Activated CD4-positive, alpha-beta T cell treated with anti-CD3 and anti-CD28 coated beads, Interleukin-10, Interleukin-2, amounts not matched to agents 100 ng/mL and 50 ng/mL, durations not matched to agents 16 hours and 8 hours (primary cell): ENCODE measurements around the gene PCDHGA1.
A peak's percentile ranks its signal among the peaks of the same experiment; 100 is the strongest.
"Not testable (repeated sequence)": the region's sequence is repeated elsewhere in the genome, so short reads cannot be mapped to it uniquely, and the experiment has no call there.

Experiments used
- DNase-seq: peaks from one replicate; pipeline ENCODE4 v3.0.0-alpha.2; 2020

PCDHGA1 gene

DNA sequence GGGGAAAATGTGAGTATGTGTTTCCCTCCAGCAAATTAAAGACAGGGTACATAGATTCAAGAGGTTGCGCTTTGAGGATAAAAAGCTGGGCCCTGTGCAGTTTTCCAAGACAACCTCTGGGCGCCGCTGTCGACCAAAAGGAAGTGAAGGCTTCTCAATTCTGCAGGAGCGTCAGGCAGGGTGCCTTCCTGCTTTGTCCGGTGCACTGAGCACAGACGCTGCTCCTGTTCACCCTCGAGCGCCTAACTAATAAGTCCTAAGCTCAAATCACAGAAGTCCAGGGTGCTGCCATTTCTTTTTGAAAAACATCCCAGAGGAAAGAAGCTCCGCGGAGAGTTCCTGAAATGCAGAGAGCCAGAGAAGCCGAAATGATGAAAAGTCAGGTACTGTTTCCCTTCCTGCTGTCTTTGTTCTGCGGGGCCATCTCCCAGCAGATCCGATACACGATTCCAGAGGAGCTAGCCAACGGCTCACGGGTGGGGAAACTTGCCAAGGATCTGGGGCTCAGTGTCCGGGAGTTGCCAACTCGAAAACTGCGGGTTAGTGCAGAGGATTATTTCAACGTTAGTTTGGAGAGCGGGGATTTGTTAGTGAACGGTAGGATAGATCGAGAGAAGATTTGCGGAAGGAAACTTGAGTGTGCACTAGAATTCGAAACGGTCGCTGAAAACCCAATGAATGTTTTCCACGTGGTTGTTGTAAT, 19.8 kb downstream of the PCDHGA1 start, which contains the start of gene PCDHGB1:
PCDHGB1 (plus strand) TSS at position 183 of the 703 bp plus-strand sequence; CDS start at position 345, 162 bp downstream.
- DNase-seq: peak; percentile 23

DNA sequence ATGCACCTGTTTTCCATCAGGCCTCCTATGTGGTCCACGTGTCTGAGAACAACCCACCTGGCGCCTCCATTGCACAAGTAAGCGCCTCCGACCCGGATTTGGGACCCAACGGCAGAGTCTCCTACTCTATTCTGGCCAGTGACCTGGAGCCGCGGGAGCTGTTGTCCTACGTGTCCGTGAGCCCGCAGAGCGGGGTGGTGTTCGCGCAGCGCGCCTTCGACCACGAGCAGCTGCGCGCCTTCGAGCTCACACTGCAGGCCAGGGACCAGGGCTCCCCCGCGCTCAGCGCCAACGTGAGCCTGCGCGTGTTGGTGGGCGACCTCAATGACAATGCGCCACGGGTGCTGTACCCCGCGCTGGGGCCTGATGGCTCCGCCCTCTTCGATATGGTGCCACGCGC, 21.3 kb downstream of the PCDHGA1 start:
- DNase-seq: no peak

DNA sequence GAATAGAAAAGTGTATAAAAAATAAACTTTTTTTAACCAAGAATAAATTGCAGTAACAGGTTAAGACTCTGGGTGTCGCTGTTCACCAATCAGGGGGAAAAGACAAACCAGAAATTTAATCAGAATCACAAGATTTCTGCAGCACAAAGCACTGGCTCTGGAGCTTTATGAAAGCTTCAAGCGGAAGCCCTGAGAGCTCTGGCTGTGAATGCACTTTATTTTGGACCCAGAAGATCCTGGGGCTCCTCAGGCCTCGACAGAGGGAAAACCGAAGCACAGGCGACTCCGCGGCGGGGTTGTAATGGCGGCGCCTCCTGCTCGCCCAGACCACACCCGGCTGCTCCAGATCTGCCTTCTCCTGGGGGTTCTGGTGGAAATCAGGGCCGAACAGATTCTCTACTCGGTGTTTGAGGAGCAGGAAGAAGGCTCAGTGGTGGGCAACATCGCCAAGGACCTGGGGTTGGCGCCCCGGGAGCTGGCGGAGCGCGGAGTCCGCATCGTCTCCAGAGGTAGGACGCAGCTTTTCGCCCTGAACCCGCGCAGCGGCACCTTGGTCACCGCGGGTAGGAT, 24.7 kb downstream of the PCDHGA1 start, which contains the start of gene PCDHGA4:
PCDHGA4 (plus strand) TSS at position 122 of the 570 bp plus-strand sequence; CDS start at position 209, 87 bp downstream.
- no peak for DNase-seq

DNA sequence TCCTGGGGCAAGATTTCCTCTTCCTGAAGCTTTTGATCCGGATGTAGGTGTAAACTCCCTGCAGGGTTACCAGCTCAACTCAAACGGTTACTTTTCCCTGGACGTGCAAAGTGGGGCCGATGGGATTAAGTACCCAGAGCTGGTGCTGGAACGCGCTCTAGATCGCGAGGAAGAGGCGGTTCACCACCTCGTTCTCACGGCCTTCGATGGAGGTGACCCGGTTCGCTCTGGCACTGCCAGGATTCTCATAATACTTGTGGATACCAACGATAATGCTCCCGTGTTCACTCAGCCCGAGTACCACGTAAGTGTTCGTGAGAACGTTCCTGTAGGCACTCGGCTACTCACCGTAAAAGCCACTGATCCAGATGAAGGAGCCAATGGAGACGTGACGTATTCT, 25.3 kb downstream of the PCDHGA1 start:
- DNase-seq: no peak

DNA sequence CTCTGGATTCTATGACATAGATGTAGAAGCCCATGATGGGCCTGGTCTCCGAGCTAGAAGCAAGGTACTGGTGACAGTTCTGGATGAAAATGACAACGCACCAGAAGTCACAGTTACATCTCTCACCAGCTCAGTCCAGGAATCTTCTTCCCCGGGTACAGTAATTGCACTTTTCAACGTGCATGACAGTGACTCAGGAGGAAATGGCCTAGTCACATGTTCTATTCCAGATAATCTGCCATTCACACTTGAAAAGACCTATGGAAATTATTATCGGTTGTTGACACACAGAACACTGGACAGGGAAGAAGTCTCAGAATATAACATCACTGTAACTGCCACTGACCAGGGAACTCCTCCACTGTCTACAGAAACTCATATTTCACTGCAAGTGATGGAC, 25.8 kb downstream of the PCDHGA1 start:
- no peak for DNase-seq

DNA sequence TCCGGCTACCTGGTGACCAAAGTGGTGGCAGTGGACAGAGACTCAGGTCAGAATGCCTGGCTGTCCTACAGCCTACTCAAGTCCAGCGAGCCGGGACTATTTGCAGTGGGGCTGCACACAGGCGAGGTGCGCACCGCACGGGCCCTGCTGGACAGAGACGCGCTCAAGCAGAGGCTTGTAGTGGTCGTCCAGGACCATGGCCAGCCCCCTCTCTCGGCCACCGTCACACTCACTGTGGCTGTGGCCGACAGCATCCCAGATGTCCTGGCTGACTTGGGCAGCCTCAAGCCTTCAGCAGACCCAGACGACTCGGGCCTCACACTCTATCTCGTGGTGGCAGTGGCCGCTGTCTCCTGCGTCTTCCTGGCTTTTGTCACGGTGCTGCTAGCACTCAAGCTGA, 26.6 kb downstream of the PCDHGA1 start:
- no peak for DNase-seq

DNA sequence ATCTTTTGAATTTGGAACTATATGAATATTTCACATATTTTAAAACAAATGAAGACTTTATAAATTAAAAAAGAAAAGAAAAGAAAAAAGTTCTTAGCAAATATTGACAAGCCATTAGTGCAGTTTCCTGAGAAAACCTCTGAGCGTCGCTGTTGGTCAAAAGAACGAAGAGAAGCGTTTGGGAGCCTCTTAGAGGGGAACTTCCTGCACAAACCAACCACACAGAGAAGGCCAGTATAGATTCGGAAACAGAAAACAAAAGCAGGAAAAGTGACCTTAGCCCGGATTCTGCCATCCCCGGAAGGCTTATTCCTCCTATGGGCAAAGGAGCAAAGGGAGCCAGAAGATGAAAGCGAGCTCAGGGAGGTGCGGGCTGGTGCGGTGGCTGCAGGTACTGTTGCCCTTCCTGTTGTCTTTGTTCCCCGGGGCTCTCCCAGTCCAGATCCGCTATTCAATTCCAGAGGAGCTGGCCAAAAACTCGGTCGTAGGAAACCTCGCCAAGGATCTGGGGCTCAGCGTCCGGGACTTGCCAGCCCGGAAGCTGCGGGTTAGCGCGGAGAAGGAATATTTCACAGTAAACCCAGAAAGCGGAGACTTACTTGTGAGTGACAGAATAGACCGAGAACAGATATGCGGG, 29.6 kb downstream of the PCDHGA1 start, which contains the start of gene PCDHGB2:
PCDHGB2 (plus strand) TSS at position 205 of the 637 bp plus-strand sequence; CDS start at position 347, 142 bp downstream.
- DNase-seq: peak; percentile 4

DNA sequence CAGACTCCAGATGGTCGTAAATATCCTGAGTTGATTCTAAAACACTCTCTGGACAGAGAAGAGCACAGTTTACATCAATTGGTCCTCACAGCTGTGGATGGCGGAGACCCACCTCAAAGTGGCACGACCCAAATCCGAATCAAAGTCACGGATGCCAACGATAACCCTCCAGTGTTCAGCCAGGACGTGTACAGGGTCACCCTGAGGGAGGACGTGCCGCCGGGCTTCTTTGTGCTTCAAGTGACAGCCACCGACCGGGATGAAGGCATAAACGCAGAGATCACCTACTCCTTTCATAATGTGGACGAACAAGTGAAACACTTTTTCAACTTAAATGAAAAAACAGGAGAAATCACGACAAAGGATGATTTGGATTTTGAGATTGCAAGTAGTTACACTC, 30.4 kb downstream of the PCDHGA1 start:
- no peak for DNase-seq

DNA sequence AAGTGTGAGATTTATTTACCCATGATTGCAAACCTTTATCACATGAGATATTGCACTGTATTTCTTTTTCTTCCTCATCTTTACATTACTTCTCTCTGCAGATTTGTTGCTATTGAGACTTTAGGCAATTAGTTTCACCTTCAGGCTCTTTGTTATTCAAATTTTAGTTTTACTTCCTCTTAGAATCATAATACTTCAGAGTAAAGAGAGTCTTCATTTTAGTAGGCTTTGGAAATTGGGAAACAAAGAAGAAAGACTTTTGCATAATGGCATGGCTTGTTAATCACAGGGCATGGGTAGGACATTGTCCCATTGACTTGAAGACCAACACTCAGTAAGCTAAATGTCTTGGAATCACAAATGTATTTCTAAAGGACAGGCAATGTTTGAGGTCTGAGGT, 32.4 kb downstream of the PCDHGA1 start:
- no peak for DNase-seq

DNA sequence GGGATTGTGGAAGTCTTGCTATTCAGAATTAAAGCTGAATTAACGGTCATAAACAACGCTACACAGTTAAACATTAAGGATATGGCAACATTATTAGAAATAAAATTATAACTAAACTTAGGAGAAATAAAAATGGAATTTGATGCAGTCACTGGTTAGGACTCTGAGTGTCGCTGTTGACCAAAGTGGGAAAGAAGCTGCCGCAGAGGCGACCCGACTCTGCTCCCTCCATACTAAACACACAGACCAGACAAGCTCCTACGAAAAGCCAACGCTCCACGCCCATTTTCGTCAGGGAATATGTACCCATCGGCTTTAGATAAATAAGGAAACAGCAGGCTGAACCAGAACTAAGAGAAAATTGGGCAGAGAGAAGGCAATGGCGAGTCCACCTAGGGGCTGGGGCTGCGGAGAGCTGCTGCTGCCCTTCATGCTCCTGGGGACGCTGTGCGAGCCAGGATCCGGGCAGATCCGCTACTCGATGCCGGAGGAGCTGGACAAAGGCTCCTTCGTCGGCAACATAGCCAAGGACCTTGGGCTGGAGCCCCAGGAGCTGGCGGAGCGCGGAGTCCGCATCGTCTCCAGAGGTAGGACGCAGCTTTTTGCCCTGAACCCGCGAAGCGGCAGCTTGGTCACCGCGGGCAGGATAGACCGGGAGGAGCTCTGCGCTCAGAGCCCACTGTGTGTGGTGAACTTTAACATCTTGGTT, 33.8 kb downstream of the PCDHGA1 start, which contains the start of gene PCDHGA5:
PCDHGA5 (plus strand) TSS at position 211 of the 709 bp plus-strand sequence; CDS start at position 380, 169 bp downstream.
- no peak for DNase-seq

DNA sequence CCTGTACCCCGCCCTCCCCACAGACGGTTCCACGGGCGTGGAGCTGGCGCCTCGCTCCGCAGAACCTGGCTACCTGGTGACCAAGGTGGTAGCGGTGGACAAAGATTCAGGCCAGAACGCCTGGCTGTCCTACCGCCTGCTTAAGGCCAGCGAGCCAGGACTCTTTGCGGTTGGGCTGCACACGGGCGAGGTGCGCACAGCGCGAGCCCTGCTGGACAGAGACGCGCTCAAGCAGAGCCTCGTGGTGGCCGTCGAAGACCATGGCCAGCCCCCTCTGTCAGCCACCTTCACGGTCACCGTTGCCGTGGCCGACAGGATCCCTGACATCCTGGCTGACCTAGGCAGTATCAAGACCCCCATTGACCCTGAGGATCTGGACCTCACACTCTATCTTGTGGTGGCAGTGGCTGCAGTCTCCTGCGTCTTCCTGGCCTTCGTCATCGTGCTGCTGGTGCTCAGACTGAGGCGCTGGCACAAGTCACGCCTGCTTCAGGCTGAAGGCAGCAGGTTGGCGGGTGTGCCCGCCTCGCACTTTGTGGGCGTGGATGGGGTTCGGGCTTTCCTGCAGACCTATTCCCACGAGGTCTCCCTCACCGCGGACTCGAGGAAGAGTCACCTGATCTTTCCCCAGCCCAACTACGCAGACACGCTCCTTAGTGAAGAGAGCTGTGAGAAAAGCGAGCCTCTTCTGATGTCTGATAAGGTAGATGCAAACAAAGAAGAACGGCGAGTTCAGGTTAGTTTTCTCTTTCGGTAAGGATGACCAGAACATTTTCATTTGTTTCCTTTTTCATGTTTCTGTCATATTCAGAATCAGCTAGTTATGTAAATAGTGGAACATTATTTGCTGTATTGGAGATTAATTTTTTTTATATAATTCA, 35.9 kb downstream of the PCDHGA1 start:
- no peak for DNase-seq

DNA sequence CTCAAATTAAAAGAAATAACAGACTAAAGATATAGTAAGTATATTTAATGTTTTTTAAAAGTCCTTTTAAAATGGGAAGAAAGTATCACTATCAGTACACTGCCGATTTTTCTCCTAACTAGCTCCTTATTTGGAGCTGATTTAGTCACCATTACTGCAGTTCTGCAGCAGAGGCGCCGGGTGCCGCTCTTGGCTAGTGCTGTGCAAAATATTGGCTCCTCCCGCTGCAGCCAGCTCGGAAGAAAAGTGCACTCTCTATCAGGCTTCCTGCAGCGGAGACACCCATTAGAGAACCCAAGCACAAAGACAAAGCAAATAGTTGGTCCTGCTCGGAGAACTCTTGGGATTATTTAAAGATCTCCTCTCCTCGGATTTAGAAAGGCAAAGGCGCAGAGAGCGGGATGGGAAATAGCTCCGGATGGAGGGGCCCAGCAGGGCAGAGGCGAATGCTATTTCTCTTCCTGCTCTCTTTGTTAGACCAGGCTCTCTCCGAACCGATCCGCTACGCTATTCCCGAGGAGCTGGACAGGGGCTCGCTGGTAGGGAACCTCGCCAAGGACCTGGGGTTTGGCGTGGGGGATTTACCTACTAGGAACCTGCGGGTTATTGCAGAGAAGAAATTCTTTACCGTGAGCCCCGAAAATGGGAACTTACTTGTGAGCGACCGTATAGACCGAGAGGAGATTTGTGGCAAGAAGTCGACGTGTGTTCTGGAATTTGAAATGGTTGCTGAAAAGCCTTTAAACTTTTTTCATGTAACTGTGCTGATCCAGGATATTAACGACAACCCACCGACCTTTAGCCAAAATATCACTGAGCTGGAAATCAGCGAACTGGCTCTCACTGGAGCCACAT, 39.9 kb downstream of the PCDHGA1 start, which contains the start of gene PCDHGB3:
PCDHGB3 (plus strand) TSS at position 249 of the 855 bp plus-strand sequence; CDS start at position 402, 153 bp downstream.
- peak; percentile 41 for DNase-seq

DNA sequence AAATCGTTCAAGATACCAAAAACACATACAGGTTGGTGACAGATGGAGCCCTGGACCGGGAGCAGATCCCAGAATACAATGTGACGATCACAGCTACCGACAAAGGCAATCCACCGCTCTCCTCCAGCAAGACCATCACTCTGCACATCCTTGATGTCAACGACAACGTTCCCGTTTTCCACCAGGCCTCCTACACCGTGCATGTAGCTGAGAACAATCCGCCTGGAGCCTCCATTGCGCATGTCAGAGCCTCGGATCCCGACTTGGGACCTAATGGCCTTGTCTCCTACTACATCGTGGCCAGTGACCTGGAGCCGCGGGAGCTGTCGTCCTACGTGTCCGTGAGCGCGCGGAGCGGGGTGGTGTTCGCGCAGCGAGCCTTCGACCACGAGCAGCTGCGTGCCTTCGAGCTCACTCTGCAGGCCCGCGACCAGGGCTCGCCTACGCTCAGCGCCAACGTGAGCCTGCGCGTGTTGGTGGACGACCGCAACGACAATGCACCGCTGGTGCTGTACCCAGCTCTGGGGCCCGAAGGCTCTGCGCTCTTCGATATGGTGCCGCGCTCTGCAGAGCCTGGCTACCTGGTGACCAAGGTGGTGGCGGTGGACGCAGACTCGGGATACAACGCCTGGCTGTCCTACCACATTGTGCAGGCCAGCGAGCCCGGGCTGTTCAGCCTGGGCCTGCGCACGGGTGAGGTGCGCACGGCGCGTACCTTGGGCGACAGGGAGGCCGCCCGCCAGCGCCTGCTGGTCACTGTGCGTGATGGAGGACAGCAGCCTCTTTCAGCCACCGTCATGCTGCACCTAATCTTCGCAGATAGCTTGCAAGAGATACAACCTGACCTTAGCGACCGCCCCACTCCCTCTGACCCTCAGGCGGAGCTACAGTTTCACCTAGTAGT, 41.5 kb downstream of the PCDHGA1 start:
- no peak for DNase-seq

DNA sequence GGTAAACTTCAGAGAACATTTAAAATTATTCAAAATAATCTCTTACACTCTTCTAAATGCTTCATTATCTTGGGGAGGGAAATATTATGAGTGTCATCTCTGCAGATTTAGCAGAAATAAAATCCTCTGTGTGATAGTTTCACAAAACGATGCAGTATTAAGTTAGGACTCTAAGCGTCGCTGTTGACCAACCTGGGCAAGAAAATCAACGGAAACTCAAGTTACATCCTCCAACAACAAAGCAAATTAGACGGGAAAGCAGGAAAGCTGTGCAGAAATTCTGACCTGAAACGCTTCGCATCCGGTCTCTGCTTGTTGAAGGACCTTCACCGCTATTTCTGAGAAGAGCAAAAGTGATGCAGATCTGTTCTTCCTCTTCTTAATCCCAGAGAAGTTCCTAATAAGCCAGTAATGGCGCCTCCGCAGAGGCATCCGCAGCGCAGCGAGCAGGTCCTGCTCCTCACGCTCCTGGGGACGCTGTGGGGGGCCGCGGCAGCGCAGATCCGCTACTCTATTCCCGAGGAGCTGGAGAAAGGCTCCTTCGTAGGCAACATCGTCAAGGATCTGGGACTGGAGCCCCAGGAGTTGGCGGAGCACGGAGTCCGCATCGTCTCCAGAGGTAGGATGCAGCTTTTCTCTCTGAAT, 43.5 kb downstream of the PCDHGA1 start, which contains the start of gene PCDHGA6:
PCDHGA6 (plus strand) TSS at position 219 of the 645 bp plus-strand sequence; CDS start at position 412, 193 bp downstream.
- DNase-seq: no peak

DNA sequence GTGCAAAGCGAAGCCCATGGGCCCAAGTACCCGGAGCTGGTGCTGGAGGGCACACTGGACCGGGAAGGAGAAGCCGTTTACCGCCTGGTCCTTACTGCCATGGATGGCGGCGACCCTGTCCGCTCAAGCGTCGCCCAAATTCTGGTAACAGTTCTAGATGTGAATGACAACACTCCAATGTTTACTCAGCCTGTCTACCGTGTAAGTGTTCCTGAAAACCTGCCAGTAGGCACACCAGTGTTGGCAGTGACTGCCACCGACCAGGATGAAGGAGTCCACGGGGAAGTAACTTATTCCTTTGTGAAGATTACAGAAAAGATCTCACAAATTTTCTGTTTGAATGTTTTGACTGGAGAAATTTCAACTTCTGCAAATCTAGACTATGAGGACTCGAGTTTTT, 44.3 kb downstream of the PCDHGA1 start:
- no peak for DNase-seq

DNA sequence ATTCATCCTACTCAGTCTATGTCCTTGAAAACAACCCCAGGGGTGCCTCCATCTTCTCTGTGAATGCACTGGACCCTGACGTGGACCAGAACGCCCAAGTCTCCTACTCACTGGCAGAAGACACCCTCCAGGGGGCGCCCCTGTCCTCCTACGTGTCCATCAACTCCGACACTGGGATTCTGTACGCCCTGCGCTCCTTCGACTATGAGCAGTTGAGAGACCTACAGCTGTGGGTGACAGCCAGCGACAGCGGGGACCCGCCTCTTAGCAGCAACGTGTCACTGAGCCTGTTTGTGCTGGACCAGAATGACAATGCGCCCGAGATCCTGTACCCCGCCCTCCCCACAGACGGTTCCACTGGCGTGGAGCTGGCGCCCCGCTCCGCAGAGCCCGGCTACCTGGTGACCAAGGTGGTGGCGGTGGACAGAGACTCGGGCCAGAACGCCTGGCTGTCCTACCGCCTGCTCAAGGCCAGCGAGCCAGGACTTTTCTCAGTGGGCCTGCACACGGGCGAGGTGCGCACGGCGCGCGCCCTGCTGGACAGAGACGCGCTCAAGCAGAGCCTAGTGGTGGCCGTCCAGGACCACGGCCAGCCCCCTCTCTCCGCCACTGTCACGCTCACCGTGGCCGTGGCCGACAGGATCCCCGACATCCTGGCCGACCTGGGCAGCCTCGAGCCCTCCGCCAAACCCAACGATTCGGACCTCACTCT, 45.3 kb downstream of the PCDHGA1 start:
- not testable (repeated sequence) for DNase-seq

DNA sequence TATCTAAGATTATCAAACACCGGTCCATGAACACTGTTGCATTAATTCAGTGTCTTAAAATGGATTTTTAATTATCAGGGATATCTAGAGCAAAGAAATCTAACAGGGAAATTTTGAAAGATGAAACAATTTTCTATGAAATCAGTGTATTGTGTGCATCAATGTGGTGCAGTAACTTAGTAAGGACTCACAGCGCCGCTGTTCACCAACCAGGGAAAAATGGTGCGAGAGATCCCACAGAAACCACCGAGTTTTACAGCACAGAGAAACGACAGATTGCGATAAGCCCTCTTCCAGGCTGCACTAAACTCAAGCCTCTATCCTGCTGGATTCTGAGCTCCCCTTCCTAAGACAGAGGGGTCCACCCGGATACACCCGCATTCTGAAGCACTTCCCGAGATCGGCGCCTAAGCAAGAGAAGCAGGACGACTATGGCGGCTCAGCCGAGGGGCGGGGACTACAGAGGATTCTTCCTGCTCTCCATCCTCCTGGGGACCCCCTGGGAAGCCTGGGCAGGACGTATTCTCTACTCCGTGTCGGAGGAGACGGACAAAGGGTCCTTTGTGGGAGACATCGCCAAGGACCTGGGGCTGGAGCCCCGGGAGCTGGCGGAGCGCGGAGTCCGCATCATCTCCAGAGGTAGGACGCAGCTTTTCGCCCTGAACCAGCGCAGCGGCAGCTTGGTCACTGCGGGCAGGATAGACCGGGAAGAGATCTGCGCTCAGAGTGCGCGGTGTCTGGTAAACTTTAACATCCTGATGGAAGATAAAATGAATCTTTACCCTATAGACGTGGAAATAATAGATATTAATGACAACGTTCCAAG, 52.4 kb downstream of the PCDHGA1 start, which contains the start of gene PCDHGA7:
PCDHGA7 (plus strand) TSS at position 274 of the 826 bp plus-strand sequence; CDS start at position 432, 158 bp downstream.
- DNase-seq: no peak
